GM18508 (cell line): ENCODE data around the gene KRTAP5-5.
"Not testable (repeated sequence)": the region's sequence is repeated elsewhere in the genome, so short reads cannot be mapped to it uniquely, and the experiment has no call there.

Experiments used
- ATAC-seq: cut with Tn5 transposase; IDR thresholded peaks from one replicate; pipeline ENCODE4 v1.9.1; 2021; ENCODE audit warnings: moderate number of reproducible peaks; ENCODE audit not compliant: insufficient read depth, unreplicated experiment

KRTAP5-5 gene

GRCh38 chr11:1605923-1606322 is 23.7 kb upstream of the KRTAP5-5 start:
- not testable (repeated sequence) for ATAC-seq

- not testable (repeated sequence) for ATAC-seq
Measured at GRCh38 chr11:1607156-1607845, 22.3 kb upstream of the KRTAP5-5 start.

GRCh38 chr11:1607901-1608300 is 21.7 kb upstream of the KRTAP5-5 start:
- ATAC-seq, result not testable (repeated sequence)

- no peak for ATAC-seq
Measured at GRCh38 chr11:1608363-1608762, 21.2 kb upstream of the KRTAP5-5 start, which contains the start of gene KRTAP5-3. KRTAP5-3 (minus strand) TSS chr11:1608463; CDS start chr11:1608385, 78 bp downstream.

GRCh38 chr11:1618231-1618630 is 11.3 kb upstream of the KRTAP5-5 start:
- ATAC-seq, result no peak

GRCh38 chr11:1619449-1619848 is 10.1 kb upstream of the KRTAP5-5 start:
- no peak for ATAC-seq

- ATAC-seq, result no peak
Measured at GRCh38 chr11:1622086-1622485, 7.5 kb upstream of the KRTAP5-5 start, which contains the start of gene KRTAP5-4. KRTAP5-4 (minus strand) TSS chr11:1622138; CDS start chr11:1622093, 45 bp downstream.

- no peak for ATAC-seq
Measured at GRCh38 chr11:1623716-1624115, 5.9 kb upstream of the KRTAP5-5 start.

GRCh38 chr11:1624621-1625020 is 5.0 kb upstream of the KRTAP5-5 start:
- ATAC-seq, result no peak

GRCh38 chr11:1625541-1625940 is 4.0 kb upstream of the KRTAP5-5 start:
- ATAC-seq, result no peak

GRCh38 chr11:1628506-1629325 is 859 bp upstream of the KRTAP5-5 start:
- no peak for ATAC-seq

- no peak for ATAC-seq
Measured at GRCh38 chr11:1630271-1630670, 696 bp downstream of the KRTAP5-5 start.

- ATAC-seq, result no peak
Measured at GRCh38 chr11:1631066-1631568, 1.5 kb downstream of the KRTAP5-5 start.

- no peak for ATAC-seq
Measured at GRCh38 chr11:1632053-1632714, 2.6 kb downstream of the KRTAP5-5 start.

- no peak for ATAC-seq
Measured at GRCh38 chr11:1633864-1634263, 4.3 kb downstream of the KRTAP5-5 start.

GRCh38 chr11:1636291-1636950 is 6.8 kb downstream of the KRTAP5-5 start:
- no peak for ATAC-seq

- ATAC-seq, result no peak
Measured at GRCh38 chr11:1637628-1638027, 8.1 kb downstream of the KRTAP5-5 start.

- no peak for ATAC-seq
Measured at GRCh38 chr11:1638344-1638743, 8.8 kb downstream of the KRTAP5-5 start.

GRCh38 chr11:1639102-1639620 is 9.6 kb downstream of the KRTAP5-5 start:
- ATAC-seq, result no peak

GRCh38 chr11:1639666-1640065 is 10.1 kb downstream of the KRTAP5-5 start:
- ATAC-seq, result no peak
